Mesenchymal stem cell (in vitro differentiated cells and primary cell): ENCODE data around the gene HJURP.
A peak's percentile ranks its signal among the peaks of the same experiment; 100 is the strongest.

Source experiments
- DNase-seq: peaks from one replicate; pipeline ENCODE4 v3.0.0-alpha.2; 2013
- H2AFZ ChIP-seq: one replicate; pipeline ENCODE4 v1.6.1; 2013; ENCODE audit warnings: low read depth, mild to moderate bottlenecking, control low read depth, inconsistent platforms, low read length, moderate library complexity
- H2AK5ac ChIP-seq: 2 replicates; pipeline ENCODE4 v1.6.1; 2013; ENCODE audit warnings: low read length, moderate library complexity, mild to moderate bottlenecking, inconsistent platforms; ENCODE audit not compliant: severe bottlenecking
- H2BK120ac ChIP-seq: one replicate; pipeline ENCODE4 v1.6.1; 2013; ENCODE audit warnings: low read depth, mild to moderate bottlenecking, inconsistent platforms, low read length, moderate library complexity
- H2BK12ac ChIP-seq, 2 experiments: one replicate each; pipeline ENCODE4 v1.6.1; 2013; ENCODE audit warnings: inconsistent platforms in 2 of 2, low read length in 2 of 2, mild to moderate bottlenecking in 2 of 2, moderate library complexity in 2 of 2, control low read depth in 1 of 2
- H2BK15ac ChIP-seq: one replicate; pipeline ENCODE4 v1.6.1; 2013; ENCODE audit warnings: mild to moderate bottlenecking, low read depth, inconsistent platforms; ENCODE audit not compliant: poor library complexity, severe bottlenecking
- H2BK5ac ChIP-seq: 2 replicates; pipeline ENCODE4 v1.6.1; 2013; ENCODE audit warnings: low read depth, mild to moderate bottlenecking, low read length, control low read depth, inconsistent platforms; ENCODE audit not compliant: poor library complexity, severe bottlenecking
- H3K14ac ChIP-seq, 2 experiments: one replicate each; pipeline ENCODE4 v1.6.1; 2013; ENCODE audit warnings: inconsistent platforms in 2 of 2, low read length in 2 of 2, control low read depth in 1 of 2, mild to moderate bottlenecking in 1 of 2, moderate library complexity in 1 of 2
- H3K18ac ChIP-seq, 2 experiments: one replicate each; pipeline ENCODE4 v1.6.1; 2013; ENCODE audit warnings: inconsistent platforms in 2 of 2, low read length in 2 of 2, control low read depth in 1 of 2, low read depth in 1 of 2, mild to moderate bottlenecking in 1 of 2
- H3K23ac ChIP-seq, 2 experiments: one replicate each; pipeline ENCODE4 v1.6.1; 2013; ENCODE audit warnings: inconsistent platforms in 2 of 2, low read length in 2 of 2, mild to moderate bottlenecking in 2 of 2, moderate library complexity in 2 of 2, control low read depth in 1 of 2
- H3K27ac ChIP-seq: 2 replicates; pipeline ENCODE4 v1.5.1; 2013; ENCODE audit warnings: mild to moderate bottlenecking, moderate library complexity, low read length, control low read depth, inconsistent platforms; ENCODE audit not compliant: poor library complexity, severe bottlenecking
- H3K27me3 ChIP-seq, 2 experiments: 2 replicates each; pipeline versions ENCODE4 v1.6.1 to v1.7.0; 2013; ENCODE audit warnings: low read length in 2 of 2, mild to moderate bottlenecking in 2 of 2, moderate library complexity in 2 of 2, control low read depth in 1 of 2, inconsistent platforms in 1 of 2; ENCODE audit not compliant: control insufficient read depth in 1 of 2, insufficient read depth in 1 of 2
- H3K36me3 ChIP-seq, 2 experiments: 2 replicates each; pipeline versions ENCODE4 v1.6.1 to v1.7.0; 2013; ENCODE audit warnings: low read length in 2 of 2, control low read depth in 1 of 2, inconsistent platforms in 1 of 2, low read depth in 1 of 2, mild to moderate bottlenecking in 1 of 2; ENCODE audit not compliant: insufficient read depth in 2 of 2, control insufficient read depth in 1 of 2
- H3K4ac ChIP-seq, 2 experiments: one replicate each; pipeline ENCODE4 v1.6.1; 2013; ENCODE audit warnings: inconsistent platforms in 2 of 2, low read length in 2 of 2, mild to moderate bottlenecking in 2 of 2, moderate library complexity in 2 of 2, control low read depth in 1 of 2, low read depth in 1 of 2
- H3K4me1 ChIP-seq: 2 replicates; pipeline ENCODE4 v1.6.1; 2013; ENCODE audit warnings: low read depth, low read length, control low read depth; ENCODE audit not compliant: control insufficient read depth, insufficient read depth
- H3K4me2 ChIP-seq: 2 replicates; pipeline ENCODE4 v1.6.1; 2013; ENCODE audit warnings: low read length, mild to moderate bottlenecking, inconsistent platforms; ENCODE audit not compliant: poor library complexity, severe bottlenecking
- H3K4me3 ChIP-seq, 2 experiments: 2 replicates each; pipeline versions ENCODE4 v1.5.1 to v1.7.0; 2013; ENCODE audit warnings: low read length in 2 of 2, mild to moderate bottlenecking in 2 of 2, control low read depth in 1 of 2, low read depth in 1 of 2; ENCODE audit not compliant: insufficient read depth in 1 of 2
- H3K79me1 ChIP-seq: replicated peaks from 2 replicates; pipeline ENCODE4 v1.6.1; 2013; ENCODE audit warnings: mild to moderate bottlenecking, control low read depth, low read length, inconsistent platforms; ENCODE audit not compliant: poor library complexity, severe bottlenecking
- H3K9ac ChIP-seq: 2 replicates; pipeline ENCODE4 v1.7.0; 2013; ENCODE audit warnings: mild to moderate bottlenecking, low read length, moderate library complexity
- H3K9me3 ChIP-seq: 2 replicates; pipeline ENCODE4 v1.7.0; 2013; ENCODE audit warnings: mild to moderate bottlenecking, low read length; ENCODE audit not compliant: control insufficient read depth
- H4K8ac ChIP-seq: one replicate; pipeline ENCODE4 v1.6.1; 2013; ENCODE audit warnings: inconsistent platforms, mild to moderate bottlenecking, low read length, moderate library complexity
- H4K91ac ChIP-seq: one replicate; pipeline ENCODE4 v1.6.1; 2013; ENCODE audit warnings: mild to moderate bottlenecking, low read length, inconsistent platforms
- WGBS: methylation state at CpG from one replicate; pipeline ENCODE4 v1.1.7; 2013; ENCODE audit warnings: mixed read lengths; 5-methylcytosine and 5-hydroxymethylcytosine counted together

HJURP gene

DNA sequence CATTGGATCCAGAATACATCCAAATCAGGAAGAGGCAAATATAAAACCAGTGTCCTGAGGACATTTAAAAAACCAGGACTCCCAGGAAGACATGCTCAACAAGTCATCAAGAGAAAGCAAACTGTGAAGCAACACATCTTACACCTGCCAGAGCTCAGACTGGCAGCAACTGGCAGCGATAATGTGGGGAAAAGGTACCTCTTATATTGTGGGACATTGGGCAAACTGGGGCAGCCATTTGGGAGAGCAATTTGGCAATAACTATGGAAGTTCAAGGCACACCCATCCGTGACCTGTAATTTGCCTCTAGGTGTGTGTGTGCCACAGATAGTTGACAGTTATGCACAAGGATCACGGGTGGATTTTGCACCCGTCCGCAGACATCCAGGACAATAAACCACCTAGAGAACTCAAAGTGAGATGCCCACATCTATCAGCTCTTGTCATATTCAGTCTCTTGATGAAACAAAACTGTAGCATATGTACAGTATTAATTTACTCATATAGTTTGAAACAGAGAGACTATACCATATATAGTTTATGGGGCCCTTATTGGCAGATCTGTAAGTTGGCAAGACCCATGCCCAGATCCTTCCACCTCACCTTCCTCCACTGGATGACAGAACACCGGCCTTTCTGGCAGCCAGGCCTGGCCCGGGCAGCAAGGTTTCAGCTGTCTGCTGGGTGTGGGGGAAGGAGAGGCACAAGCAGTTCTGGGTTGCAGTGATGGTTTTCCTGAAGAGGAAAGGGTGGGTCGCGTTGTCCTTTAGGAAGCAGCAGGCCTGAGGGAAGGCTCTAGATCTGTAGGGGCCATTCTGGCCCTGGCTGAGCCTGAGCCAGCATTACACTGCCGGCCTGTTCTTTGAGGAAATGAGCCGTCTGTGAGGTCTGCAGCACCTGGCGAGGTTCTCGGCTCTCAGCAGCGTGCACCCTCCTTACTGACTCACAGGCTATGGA is 18.8 kb downstream of the HJURP start:
- WGBS = 92% methylated on average over 14 of the region's 14 CpGs
- Histone ChIP-seq H3K79me1 (peaks cover 12% of the 10 kb centered on the region), H4K91ac (no peak overlapping the region), H2BK120ac (no peak overlapping the region), H4K8ac (no peak overlapping the region), H3K4me3 (no peak overlapping the region), H2AFZ (no peak overlapping the region), H3K27me3 (no peaks in the 10 kb centered on the region), H2BK5ac (no peak overlapping the region), H2BK15ac (no peak overlapping the region), H3K4me1 (peaks cover 11% of the 10 kb centered on the region), H3K4ac (no peak overlapping the region), H3K14ac (no peak overlapping the region), H3K36me3 (peaks cover 0 to 15% of the 10 kb centered on the region in 2 experiments), H2AK5ac (no peak overlapping the region), H3K18ac (no peak overlapping the region), H3K9me3 (no peaks in the 10 kb centered on the region), H3K9ac (no peak overlapping the region), H3K27ac (no peak overlapping the region), H3K23ac (no peak overlapping the region), H3K4me2 (no peak overlapping the region), H2BK12ac (no peak overlapping the region)
- no peak for DNase-seq

DNA sequence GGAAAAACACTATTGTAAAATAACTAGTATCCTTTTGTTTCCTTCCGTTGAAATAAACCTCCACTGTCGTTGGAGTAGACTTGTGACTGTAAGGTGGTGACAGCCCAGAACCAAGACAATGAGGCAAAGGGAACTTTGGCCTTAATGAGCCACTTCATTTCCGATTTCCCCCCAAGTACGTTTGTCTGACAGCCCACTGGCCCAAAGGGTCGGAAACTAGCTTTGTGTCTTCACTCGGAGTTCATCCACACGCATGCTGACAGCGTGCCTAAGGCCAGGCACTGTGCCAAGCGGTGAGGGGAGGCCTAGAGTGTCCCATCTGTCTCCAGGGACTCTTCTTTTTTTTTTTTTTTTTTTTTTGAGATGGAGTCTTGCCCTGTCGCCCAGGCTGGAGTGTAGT is 21.0 kb downstream of the HJURP start:
- Histone ChIP-seq H2BK12ac (no peak overlapping the region), H3K14ac (no peak overlapping the region), H3K4ac (no peak overlapping the region), H2AFZ (no peak overlapping the region), H3K79me1 (peaks cover 12% of the 10 kb centered on the region), H2BK5ac (no peak overlapping the region), H3K27ac (no peak overlapping the region), H2BK15ac (no peak overlapping the region), H2BK120ac (no peak overlapping the region), H3K23ac (no peak overlapping the region), H3K4me2 (no peak overlapping the region), H3K9me3 (no peaks in the 10 kb centered on the region), H3K9ac (peak overlapping the region; percentile 11), H4K91ac (no peak overlapping the region), H3K18ac (no peak overlapping the region), H3K27me3 (no peaks in the 10 kb centered on the region), H2AK5ac (no peak overlapping the region), H4K8ac (no peak overlapping the region), H3K4me3 (no peak overlapping the region), H3K4me1 (peaks cover 3% of the 10 kb centered on the region), H3K36me3 (peaks cover 0 to 9% of the 10 kb centered on the region in 2 experiments)
- WGBS = 92% methylated on average over 9 of the region's 10 CpGs
- DNase-seq = no peak

DNA sequence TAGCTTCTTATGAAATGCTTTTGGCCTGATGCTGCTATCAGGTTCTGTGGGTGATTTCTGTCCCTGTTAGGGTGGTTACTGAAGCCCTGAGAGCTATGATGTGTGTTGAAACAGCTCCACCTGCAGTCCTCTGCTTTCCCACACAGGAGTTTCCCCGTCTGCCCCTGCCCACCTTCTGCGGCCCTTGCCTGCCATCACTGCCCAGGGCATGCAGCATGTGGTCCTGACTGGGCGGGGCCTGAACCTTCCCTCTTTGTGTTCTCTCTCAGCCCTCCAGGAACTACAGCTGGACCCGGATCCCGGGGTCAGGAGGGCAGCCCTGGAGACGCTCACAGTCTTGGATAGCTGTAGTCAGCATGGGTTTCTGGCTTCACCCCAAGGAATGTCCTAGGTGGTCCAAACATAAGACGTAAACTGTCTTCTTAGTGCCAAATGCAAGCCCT is 21.4 kb downstream of the HJURP start:
- no peaks in the 10 kb centered on the region for H3K27me3 ChIP-seq
- no peak overlapping the region for H3K4me3 ChIP-seq
- H3K9me3 ChIP-seq = no peaks in the 10 kb centered on the region
- no peak overlapping the region for H3K4me2 ChIP-seq
- no peak overlapping the region for H4K91ac ChIP-seq
- H3K79me1 ChIP-seq = peaks cover 12% of the 10 kb centered on the region
- H3K23ac ChIP-seq = no peak overlapping the region
- H2BK120ac ChIP-seq = no peak overlapping the region
- no peak overlapping the region for H2BK12ac ChIP-seq
- no peak overlapping the region for H3K18ac ChIP-seq
- peaks cover 3% of the 10 kb centered on the region for H3K4me1 ChIP-seq
- DNase-seq = peak; percentile 24
- no peak overlapping the region for H2BK5ac ChIP-seq
- no peak overlapping the region for H3K27ac ChIP-seq
- peak overlapping the region; percentile 21 for H3K9ac ChIP-seq
- H2AFZ ChIP-seq = no peak overlapping the region
- H3K4ac ChIP-seq = no peak overlapping the region
- no peak overlapping the region for H2AK5ac ChIP-seq
- H3K14ac ChIP-seq = peak overlapping the region in 1 of 2 experiments; percentile 35
- no peak overlapping the region for H2BK15ac ChIP-seq
- 84% methylated on average over 6 of the region's 7 CpGs for WGBS
- peaks cover 0 to 9% of the 10 kb centered on the region in 2 experiments for H3K36me3 ChIP-seq
- H4K8ac ChIP-seq = no peak overlapping the region

DNA sequence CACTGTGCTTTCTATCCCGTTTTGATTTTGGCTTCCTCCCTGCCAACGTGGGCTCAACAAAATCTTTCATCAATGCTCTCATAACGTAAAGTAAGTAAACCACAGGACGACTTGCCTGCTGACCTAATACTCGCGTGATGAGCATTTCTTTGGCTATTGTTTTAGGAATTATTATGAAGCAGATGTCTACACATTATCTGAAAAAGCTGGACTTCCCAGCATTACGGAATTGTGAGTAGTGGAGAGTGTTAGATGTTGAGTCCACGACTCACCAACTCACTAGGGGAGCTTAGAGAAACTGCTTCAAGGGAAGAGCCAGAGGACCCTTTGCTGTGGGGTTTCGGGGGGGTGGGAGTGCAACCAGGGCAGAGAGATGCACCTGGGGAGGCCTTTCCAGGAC is 21.9 kb downstream of the HJURP start:
- Histone ChIP-seq H3K9ac (peak overlapping the region; percentile 21), H3K79me1 (peaks cover 10% of the 10 kb centered on the region), H2BK5ac (no peak overlapping the region), H3K4me1 (peaks cover 3% of the 10 kb centered on the region), H3K4ac (no peak overlapping the region), H3K27me3 (no peaks in the 10 kb centered on the region), H3K36me3 (peaks cover 0 to 9% of the 10 kb centered on the region in 2 experiments), H2BK15ac (no peak overlapping the region), H2BK12ac (no peak overlapping the region), H3K9me3 (no peaks in the 10 kb centered on the region), H2BK120ac (no peak overlapping the region), H2AFZ (no peak overlapping the region), H4K91ac (no peak overlapping the region), H3K18ac (no peak overlapping the region), H2AK5ac (no peak overlapping the region), H3K4me2 (no peak overlapping the region), H3K14ac (no peak overlapping the region), H4K8ac (no peak overlapping the region), H3K27ac (no peak overlapping the region), H3K23ac (no peak overlapping the region), H3K4me3 (no peak overlapping the region)
- 85% methylated on average over 6 of the region's 9 CpGs for WGBS
- DNase-seq = peak; percentile 21
